GM10266 (cell line): ENCODE measurements around the gene SFN.
"Not testable (repeated sequence)": the region's sequence is repeated elsewhere in the genome, so short reads cannot be mapped to it uniquely, and the experiment has no call there.

Experiments used
- DNase-seq: peaks from one replicate; pipeline ENCODE4 v3.0.0; 2012; ENCODE audit errors: extremely low spot score
- CTCF ChIP-seq: IDR thresholded peaks from 2 replicates; pipeline ENCODE4 v1.5.1; 2012; ENCODE audit warnings: mild to moderate bottlenecking, low read depth; ENCODE audit not compliant: control insufficient read depth, insufficient read depth; ENCODE audit errors: missing control alignments

The SFN gene

GRCh38 chr1:26877326-26877725, 14.4 kb downstream of the SFN start:
- TF ChIP-seq CTCF: no peak
- DNase-seq: no peak

- TF ChIP-seq CTCF: no peak
- DNase-seq: no peak
Observed at GRCh38 chr1:26879793-26880192, 16.8 kb downstream of the SFN start.

GRCh38 chr1:26881611-26882010, 18.7 kb downstream of the SFN start:
- DNase-seq: not testable (repeated sequence)

GRCh38 chr1:26882696-26883463, 19.9 kb downstream of the SFN start:
- TF ChIP-seq CTCF: no peak
- DNase-seq: no peak

GRCh38 chr1:26887125-26887524, 24.2 kb downstream of the SFN start:
- DNase-seq: no peak
- peak; percentile 42 for TF ChIP-seq CTCF

- no peak for DNase-seq
- TF ChIP-seq CTCF: no peak
Observed at GRCh38 chr1:26888231-26888630, 25.3 kb downstream of the SFN start.

GRCh38 chr1:26889551-26890466, 26.9 kb downstream of the SFN start, which contains the start of gene GPN2:
Gene GPN2, minus strand, starts transcription at chr1:26890283. Its CDS starts 187 bp downstream, at chr1:26890096.
- TF ChIP-seq CTCF: no peak
- DNase-seq: peak; percentile 92
